Upper lobe of right lung (tissue), 1 donor: ENCODE data around the gene SHB. TPM values are rescaled to one million over a fixed set of nuclear protein-coding genes. Genes with fewer than 3 reads are reported as not detected.

ENCODE experiments used
- ATAC-seq: fragments of 200-7000 bp; cut with Tn5 transposase; one replicate; pipeline ENCODE4 v1.9.1; 2020; ENCODE audit warnings: mild to moderate bottlenecking, moderate library complexity
- DNase-seq: peaks from one replicate; pipeline ENCODE4 v3.0.0-alpha.2; 2020
- H3K27ac ChIP-seq: fragments of 200-600 bp; one replicate; pipeline ENCODE4 v1.8.0; 2022
- H3K27me3 ChIP-seq: fragments of 200-600 bp; one replicate; pipeline ENCODE4 v1.8.0; 2022; ENCODE audit warnings: mild to moderate bottlenecking
- H3K36me3 ChIP-seq: fragments of 200-600 bp; one replicate; pipeline ENCODE4 v1.8.0; 2022
- H3K4me1 ChIP-seq: fragments of 200-600 bp; one replicate; pipeline ENCODE4 v1.8.0; 2022
- H3K4me3 ChIP-seq: fragments of 200-600 bp; one replicate; pipeline ENCODE4 v1.8.0; 2022; ENCODE audit warnings: mild to moderate bottlenecking
- H3K9me3 ChIP-seq: fragments of 200-600 bp; one replicate; pipeline ENCODE4 v1.8.0; 2022
- intact Hi-C: fragments of 100-400 bp; cut with DNase I; formaldehyde crosslinking; loops from one replicate; pipeline ENCODE4 v1.11.0; 2022
- total RNA-seq: library from RNA; stranded (reverse); fragmentation: NEBNext Ultra II Directional; extraction: Animal tissue kit (Norgen Biotek cat#: 25700); gene quantifications from one replicate; pipeline ENCODE4 v1.2.1, GENCODE V29; 2021
- TF ChIP-seq, protein P1 (sequence below): fragments of 200-600 bp; IDR thresholded peaks from one replicate; pipeline ENCODE4 v1.8.0; 2022; ENCODE audit warnings: antibody characterized with exemption
- donor health status: DM: no; HTN: yes; CAD: no; lungs with severe emphysema.

SHB gene
- total RNA-seq, 1 donor from 2014 or later: 33.4 TPM

DNA sequence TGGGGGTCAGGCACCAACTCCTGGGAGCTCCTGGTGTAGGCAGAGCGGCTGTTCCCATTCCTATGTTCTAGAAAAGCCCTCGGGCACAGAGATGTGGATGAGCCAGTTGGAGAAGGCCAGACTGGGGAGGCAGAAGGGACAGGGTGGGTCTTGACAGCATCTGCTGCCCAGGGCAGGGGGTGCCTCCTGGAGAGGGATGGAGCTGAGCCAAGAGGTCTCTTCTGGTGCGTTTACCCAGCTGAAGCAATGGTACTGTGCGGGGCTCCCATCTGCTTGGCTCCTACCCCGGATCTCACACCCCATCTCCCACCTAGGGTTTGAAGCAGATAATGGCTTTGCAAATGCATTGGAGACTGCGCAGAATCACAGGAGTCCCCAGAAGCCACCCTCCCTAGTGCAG, 41.3 kb downstream of the SHB start:
- Histone ChIP-seq H3K4me3 (no peak overlapping the region), H3K27ac (peak overlapping the region; percentile 74), H3K9me3 (no peaks in the 10 kb centered on the region), H3K4me1 (peaks cover 63% of the 10 kb centered on the region), H3K36me3 (no peaks in the 10 kb centered on the region), H3K27me3 (no peaks in the 10 kb centered on the region)
- DNase-seq (no peak), ATAC-seq (no peak)
- intact Hi-C loops: no loop called here
- TF ChIP-seq, protein P1, sequence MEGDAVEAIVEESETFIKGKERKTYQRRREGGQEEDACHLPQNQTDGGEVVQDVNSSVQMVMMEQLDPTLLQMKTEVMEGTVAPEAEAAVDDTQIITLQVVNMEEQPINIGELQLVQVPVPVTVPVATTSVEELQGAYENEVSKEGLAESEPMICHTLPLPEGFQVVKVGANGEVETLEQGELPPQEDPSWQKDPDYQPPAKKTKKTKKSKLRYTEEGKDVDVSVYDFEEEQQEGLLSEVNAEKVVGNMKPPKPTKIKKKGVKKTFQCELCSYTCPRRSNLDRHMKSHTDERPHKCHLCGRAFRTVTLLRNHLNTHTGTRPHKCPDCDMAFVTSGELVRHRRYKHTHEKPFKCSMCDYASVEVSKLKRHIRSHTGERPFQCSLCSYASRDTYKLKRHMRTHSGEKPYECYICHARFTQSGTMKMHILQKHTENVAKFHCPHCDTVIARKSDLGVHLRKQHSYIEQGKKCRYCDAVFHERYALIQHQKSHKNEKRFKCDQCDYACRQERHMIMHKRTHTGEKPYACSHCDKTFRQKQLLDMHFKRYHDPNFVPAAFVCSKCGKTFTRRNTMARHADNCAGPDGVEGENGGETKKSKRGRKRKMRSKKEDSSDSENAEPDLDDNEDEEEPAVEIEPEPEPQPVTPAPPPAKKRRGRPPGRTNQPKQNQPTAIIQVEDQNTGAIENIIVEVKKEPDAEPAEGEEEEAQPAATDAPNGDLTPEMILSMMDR: no peak

GRCh38 chr9:38026840-38027527, 42.0 kb downstream of the SHB start:
- Histone ChIP-seq H3K36me3 (no peaks in the 10 kb centered on the region), H3K9me3 (no peaks in the 10 kb centered on the region), H3K4me1 (peaks cover 59% of the 10 kb centered on the region), H3K4me3 (no peak overlapping the region), H3K27me3 (no peaks in the 10 kb centered on the region), H3K27ac (peak overlapping the region; percentile 74)
- TF ChIP-seq, protein P1: no peak
- peak; percentile 5 for ATAC-seq
- intact Hi-C loops: no loop called here
- DNase-seq: no peak

GRCh38 chr9:38026021-38026809, 42.8 kb downstream of the SHB start:
- Histone ChIP-seq H3K4me3 (no peak overlapping the region), H3K27ac (peak overlapping the region; percentile 74), H3K9me3 (no peaks in the 10 kb centered on the region), H3K36me3 (no peaks in the 10 kb centered on the region), H3K4me1 (peaks cover 52% of the 10 kb centered on the region), H3K27me3 (no peaks in the 10 kb centered on the region)
- peak; percentile 32 for ATAC-seq
- TF ChIP-seq, protein P1: no peak
- no peak for DNase-seq
- intact Hi-C loops: no loop called here

DNA sequence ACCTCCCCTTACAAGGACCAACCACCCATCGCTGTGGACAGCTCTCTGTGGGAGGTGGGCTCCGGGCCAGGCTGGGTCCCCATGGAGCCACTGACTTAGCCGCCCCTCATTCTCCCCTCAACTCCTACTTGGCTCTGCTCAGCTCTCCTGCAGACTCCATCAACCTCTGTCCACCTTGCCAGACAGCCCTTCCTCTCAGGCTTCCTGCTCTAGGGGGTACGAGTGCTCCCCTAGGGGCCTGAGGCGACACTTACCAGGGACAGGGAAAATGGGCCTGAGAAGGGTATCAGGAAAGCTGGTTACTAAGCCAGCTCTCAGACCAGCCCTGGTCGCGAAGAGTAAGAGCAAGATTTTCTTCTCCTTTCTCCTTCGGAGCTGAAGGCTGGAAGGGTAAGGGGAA, 43.9 kb downstream of the SHB start:
- Histone ChIP-seq H3K4me1 (peaks cover 60% of the 10 kb centered on the region), H3K9me3 (no peaks in the 10 kb centered on the region), H3K27me3 (no peaks in the 10 kb centered on the region), H3K4me3 (no peak overlapping the region), H3K27ac (peak overlapping the region; percentile 74), H3K36me3 (no peaks in the 10 kb centered on the region)
- TF ChIP-seq, protein P1: peak; percentile 6
- DNase-seq: no peak
- intact Hi-C loops: no loop called here
- no peak for ATAC-seq

DNA sequence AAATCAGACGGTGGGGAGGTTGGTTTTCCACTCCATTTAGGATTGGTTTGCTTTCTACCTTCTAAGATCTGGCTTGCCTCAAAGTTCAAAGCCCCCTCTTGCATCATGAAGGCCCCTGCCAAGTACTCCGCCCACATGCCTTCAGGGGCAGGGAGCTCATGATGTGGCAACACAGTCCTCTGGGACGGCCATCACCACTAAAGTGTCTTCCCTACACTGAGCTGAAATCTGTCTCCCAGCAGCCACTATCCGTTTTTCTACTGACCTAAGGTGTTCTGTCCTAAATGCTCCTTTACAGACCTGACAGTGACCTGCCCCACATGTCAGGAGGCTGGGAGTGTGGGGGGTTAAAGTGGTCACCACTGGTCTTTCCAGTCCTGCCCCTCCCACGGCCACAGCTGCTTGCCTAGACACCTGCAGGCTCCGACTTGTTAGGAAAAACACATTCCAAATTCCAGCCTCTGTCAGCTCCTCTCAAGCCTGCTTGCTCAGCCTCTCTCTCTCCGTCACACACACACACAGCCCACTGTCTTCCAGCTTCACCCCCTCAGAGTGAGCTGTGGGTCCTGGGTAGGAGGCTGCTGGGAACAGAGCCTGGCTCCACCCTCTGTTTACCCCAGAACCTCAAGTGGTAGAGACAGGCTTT, 44.9 kb downstream of the SHB start:
- ATAC-seq: peak; percentile 84
- Histone ChIP-seq H3K9me3 (no peaks in the 10 kb centered on the region), H3K27me3 (no peaks in the 10 kb centered on the region), H3K27ac (peak overlapping the region; percentile 55), H3K36me3 (no peaks in the 10 kb centered on the region), H3K4me1 (peaks cover 70% of the 10 kb centered on the region), H3K4me3 (no peak overlapping the region)
- intact Hi-C loops: no loop called here
- peak; percentile 79 for DNase-seq
- TF ChIP-seq, protein P1: no peak
